HCT116 (cell line): ENCODE measurements around the gene PLEKHH2. TPM values are rescaled to one million over a fixed set of nuclear protein-coding genes. Genes with fewer than 3 reads are reported as not detected.

ENCODE experiments used
- ATAC-seq: fragments of 200-7000 bp; cut with Tn5 transposase; 2 replicates; pipeline ENCODE4 v1.9.1; 2020; ENCODE audit warnings: mild to moderate bottlenecking, moderate library complexity
- BruUV-seq: library from RNA; stranded (reverse); fragments of 400-500 nt; replicated peaks from 2 replicates; lab custom pipeline; 2021; lab: Mats Ljungman, UMichigan
- CTCF ChIA-PET: fragments of 300-600 bp; sonication (Branson Sonifier 250); formaldehyde crosslinking; loops from one replicate; lab custom pipeline; 2021; ENCODE audit warnings: antibody characterized with exemption; lab: Charles Lee
- POLR2A ChIA-PET: fragments of 300-600, 350-600 bp; sonication (Branson Sonifier 250); formaldehyde crosslinking; loops from one replicate; lab custom pipeline; 2021; ENCODE audit warnings: antibody characterized with exemption; lab: Charles Lee
- RAD21 ChIA-PET, 2 experiments: fragments of 300-600 bp; sonication (Branson Sonifier 250); formaldehyde crosslinking; loops; one replicate each; lab custom pipeline; 2023; ENCODE audit warnings: low total read pairs in 2 of 2; ENCODE audit not compliant: uncharacterized antibody in 2 of 2, unreplicated experiment in 2 of 2, low non-redundant PET in 1 of 2; lab: Charles Lee
- DNase-seq: peaks from one replicate; pipeline ENCODE4 v3.0.0-alpha.2; 2010; ENCODE audit warnings: low read depth, low spot score
- H2AFZ ChIP-seq: fragments of 200-600 bp; shearing (Covaris generic), sonication (generic); 2 replicates; pipeline ENCODE4 v1.6.1; 2017; ENCODE audit warnings: low read depth, mixed run types, mixed read lengths, antibody characterized with exemption, low read length; ENCODE audit not compliant: poor library complexity, severe bottlenecking
- H3K27ac ChIP-seq: 2 replicates; pipeline ENCODE4 v1.5.1; 2012; ENCODE audit warnings: low read depth, low read length
- H3K27me3 ChIP-seq: fragments of 200-600 bp; sonication (generic); 2 replicates; pipeline ENCODE4 v1.6.1; 2016; ENCODE audit warnings: mixed run types, low read length, mixed read lengths; ENCODE audit not compliant: insufficient read depth
- H3K36me3 ChIP-seq, 2 experiments: fragments of 200-500 bp in 1 of 2; fragments of 200-600 bp in 1 of 2; sonication (Bioruptor generic) in 1 of 2; sonication (generic) in 1 of 2; 2 replicates each; pipeline versions ENCODE4 v1.5.1 to v1.6.1; 2014 to 2016; ENCODE audit warnings: low read length in 2 of 2, inconsistent platforms in 1 of 2, mixed read lengths in 1 of 2, mixed run types in 1 of 2; ENCODE audit not compliant: insufficient read depth in 2 of 2, control insufficient read depth in 1 of 2
- H3K4me1 ChIP-seq, 2 experiments: fragments of 200-600 bp in 1 of 2; sonication (generic) in 1 of 2; 2 replicates each; pipeline versions ENCODE4 v1.5.1 to v1.6.1; 2012 to 2017; ENCODE audit warnings: low read length in 2 of 2, inconsistent platforms in 1 of 2, mild to moderate bottlenecking in 1 of 2, mixed read lengths in 1 of 2, mixed run types in 1 of 2, moderate library complexity in 1 of 2; ENCODE audit not compliant: insufficient read depth in 2 of 2, control insufficient read depth in 1 of 2
- H3K4me2 ChIP-seq: fragments of 200-600 bp; sonication (generic); 2 replicates; pipeline ENCODE4 v1.6.1; 2017; ENCODE audit warnings: mixed run types, low read length, mixed read lengths
- H3K4me3 ChIP-seq, 2 experiments: fragments of 200-600 bp in 1 of 2; sonication (generic) in 1 of 2; replicated peaks in 1 of 2; 2 replicates each; pipeline ENCODE4 v1.5.1; 2011 to 2016; ENCODE audit warnings: low read length in 2 of 2, control low read depth in 1 of 2, low read depth in 1 of 2, mild to moderate bottlenecking in 1 of 2, mixed read lengths in 1 of 2, mixed run types in 1 of 2
- H3K79me2 ChIP-seq: fragments of 200-600 bp; sonication (generic); 2 replicates; pipeline ENCODE4 v1.6.1; 2017; ENCODE audit warnings: mild to moderate bottlenecking, mixed run types, low read length, moderate library complexity, mixed read lengths; ENCODE audit not compliant: insufficient read depth
- H3K9ac ChIP-seq: fragments of 200-600 bp; sonication (generic); 2 replicates; pipeline ENCODE4 v1.6.1; 2016; ENCODE audit warnings: low read length, mixed read lengths
- H3K9me2 ChIP-seq: fragments of 200-600 bp; sonication (generic), shearing (Covaris generic); 2 replicates; pipeline ENCODE4 v1.6.1; 2017; ENCODE audit warnings: mixed run types, mild to moderate bottlenecking, moderate library complexity; ENCODE audit not compliant: insufficient read depth
- H3K9me3 ChIP-seq, 2 experiments: fragments of 200-500 bp in 1 of 2; fragments of 200-600 bp in 1 of 2; sonication (Bioruptor generic) in 1 of 2; sonication (generic) in 1 of 2; 2 replicates each; pipeline ENCODE4 v1.6.1; 2014 to 2017; ENCODE audit warnings: low read length in 2 of 2, mixed read lengths in 2 of 2, inconsistent platforms in 1 of 2, low read depth in 1 of 2, mild to moderate bottlenecking in 1 of 2, mixed run types in 1 of 2, moderate library complexity in 1 of 2; ENCODE audit not compliant: control insufficient read depth in 1 of 2, insufficient read depth in 1 of 2
- H4K20me1 ChIP-seq: fragments of 200-600 bp; sonication (generic), shearing (Covaris generic); 2 replicates; pipeline ENCODE4 v1.6.1; 2017; ENCODE audit warnings: mixed run types, mild to moderate bottlenecking, moderate library complexity; ENCODE audit not compliant: insufficient read depth
- CBX3 ChIP-seq: IDR thresholded peaks from 2 replicates; pipeline ENCODE4 v1.6.1; 2012; ENCODE audit warnings: low read depth
- CEBPB ChIP-seq: IDR thresholded peaks from 2 replicates; pipeline ENCODE4 v1.6.1; 2012; ENCODE audit warnings: low read depth
- EZH2 ChIP-seq: fragments of 200-600 bp; sonication (generic); IDR thresholded peaks from 2 replicates; pipeline ENCODE4 v1.6.1; 2017; ENCODE audit warnings: antibody characterized with exemption, mixed run types
- FOSL1 ChIP-seq: IDR thresholded peaks from 2 replicates; pipeline ENCODE4 v1.6.1; 2012; ENCODE audit warnings: low read depth
- POLR2AphosphoS5 ChIP-seq: IDR thresholded peaks from 2 replicates; pipeline ENCODE4 v1.6.1; 2011; ENCODE audit warnings: mild to moderate bottlenecking, low read depth, low read length, moderate library complexity
- RAD21 ChIP-seq: IDR thresholded peaks from 2 replicates; pipeline ENCODE4 v1.6.1; 2012; ENCODE audit warnings: low read depth, mild to moderate bottlenecking
- SIN3A ChIP-seq: IDR thresholded peaks from 2 replicates; pipeline ENCODE4 v1.6.1; 2012; ENCODE audit warnings: low read depth
- SP1 ChIP-seq: IDR thresholded peaks from 2 replicates; pipeline ENCODE4 v1.6.1; 2012; ENCODE audit warnings: low read depth
- SRF ChIP-seq: IDR thresholded peaks from 2 replicates; pipeline ENCODE4 v1.6.1; 2012; ENCODE audit warnings: low read depth
- YY1 ChIP-seq: IDR thresholded peaks from 2 replicates; pipeline ENCODE4 v1.6.1; 2011; ENCODE audit warnings: low read length, low read depth, moderate library complexity, mild to moderate bottlenecking; ENCODE audit not compliant: insufficient replicate concordance; ENCODE audit errors: extremely low read depth
- ZFX ChIP-seq: fragments of 450-650 bp; IDR thresholded peaks from 2 replicates; pipeline ENCODE4 v1.6.1; 2017
- ZNF274 ChIP-seq: fragments of 200-500 bp; sonication (Bioruptor generic); IDR thresholded peaks from 2 replicates; pipeline ENCODE4 v1.6.1; 2014; ENCODE audit warnings: mild to moderate bottlenecking, low read depth, low read length, inconsistent platforms
- intact Hi-C: fragments of 100-400 bp; cut with micrococcal nuclease; formaldehyde crosslinking; loops from 2 replicates; pipeline ENCODE4 v1.10.0; 2022
- total RNA-seq: library from RNA; stranded (reverse); gene quantifications from one replicate; pipeline ENCODE4 v1.2.1, GENCODE V29; 2021; ENCODE audit not compliant: unreplicated experiment
- TF ChIP-seq, protein P1 (sequence below): IDR thresholded peaks from 2 replicates; pipeline ENCODE4 v1.6.1; 2012
- TF ChIP-seq, protein P2 (sequence below), 3 experiments: fragments of 200-600 bp in 1 of 3; sonication (generic) in 1 of 3; IDR thresholded peaks in 2 of 3; conservative IDR thresholded peaks in 1 of 3; 2 replicates each; pipeline ENCODE4 v1.5.1; 2012 to 2017; ENCODE audit warnings: low read depth in 2 of 3, low read length in 2 of 3, antibody characterized with exemption in 1 of 3, borderline replicate concordance in 1 of 3, control low read depth in 1 of 3, mild to moderate bottlenecking in 1 of 3, mixed read lengths in 1 of 3, mixed run types in 1 of 3, moderate library complexity in 1 of 3; ENCODE audit not compliant: insufficient read depth in 1 of 3
- TF ChIP-seq, protein P3 (sequence below): IDR thresholded peaks from 2 replicates; pipeline ENCODE4 v1.6.1; 2012

The PLEKHH2 gene
- total RNA-seq, 1 experiment from 2014 or later: 7.8 TPM

DNA sequence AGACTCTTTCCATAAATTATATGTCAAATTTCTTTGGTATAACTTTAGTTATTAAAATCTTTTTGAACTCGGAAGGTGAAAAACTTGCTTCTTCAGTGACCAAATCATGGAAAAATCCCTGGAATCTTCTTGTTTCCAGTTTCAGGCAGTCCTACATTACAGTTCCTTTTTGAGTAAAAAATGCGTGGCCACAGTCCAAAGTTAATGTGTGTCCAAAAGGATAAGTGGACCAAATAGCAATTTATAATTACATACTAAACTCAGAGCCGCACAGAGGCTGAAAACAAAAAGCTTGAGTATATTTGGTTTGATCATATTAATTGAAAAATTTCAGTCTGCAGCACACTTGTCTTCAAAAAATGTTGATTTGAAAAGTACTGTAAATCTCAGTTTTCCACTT is 108.4 kb downstream of the PLEKHH2 start (continued):
- TF ChIP-seq ZNF274 (no peak), SRF (no peak), EZH2 (no peak), ZFX (no peak), FOSL1 (no peak), SIN3A (no peak), POLR2AphosphoS5 (no peak)
- TF ChIP-seq, protein P1, sequence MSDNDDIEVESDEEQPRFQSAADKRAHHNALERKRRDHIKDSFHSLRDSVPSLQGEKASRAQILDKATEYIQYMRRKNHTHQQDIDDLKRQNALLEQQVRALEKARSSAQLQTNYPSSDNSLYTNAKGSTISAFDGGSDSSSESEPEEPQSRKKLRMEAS: no peak

DNA sequence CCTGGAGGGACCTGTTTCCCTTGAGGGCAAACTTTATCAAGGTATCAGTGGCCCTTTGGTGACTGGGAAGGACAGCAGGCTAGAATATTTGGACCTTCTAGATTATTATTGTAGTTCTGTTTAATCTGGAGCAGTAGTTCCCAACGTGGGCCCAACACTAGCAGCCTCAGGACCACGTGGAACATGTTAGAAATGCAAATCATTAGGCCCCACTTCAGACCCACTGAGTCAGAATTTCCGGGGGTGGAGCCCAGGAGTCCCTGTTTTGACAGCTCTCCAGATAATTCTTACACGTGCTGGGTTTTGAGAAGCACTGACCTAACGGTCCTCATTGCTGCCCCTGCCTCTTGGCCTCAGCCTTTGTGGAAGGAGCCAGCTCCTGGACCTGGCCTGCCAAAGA is 111.3 kb downstream of the PLEKHH2 start:
- CTCF ChIA-PET: no interaction called here
- no peaks in the 10 kb centered on the region for H3K27me3 ChIP-seq
- H3K9ac ChIP-seq: no peak overlapping the region
- BruUV-seq: no TSS peak
- DNase-seq: no peak
- RAD21 ChIA-PET: no interaction called here
- no peaks in the 10 kb centered on the region for H3K9me3 ChIP-seq
- no peaks in the 10 kb centered on the region for H3K79me2 ChIP-seq
- no peak for ATAC-seq
- no peak overlapping the region for H2AFZ ChIP-seq
- no peak overlapping the region for H3K4me2 ChIP-seq
- no peak overlapping the region for H3K27ac ChIP-seq
- POLR2A ChIA-PET: no interaction called here
- TF ChIP-seq ZFX: no peak
- TF ChIP-seq SIN3A: no peak
- TF ChIP-seq FOSL1: no peak
- no peak for TF ChIP-seq SP1
- TF ChIP-seq, protein P2, sequence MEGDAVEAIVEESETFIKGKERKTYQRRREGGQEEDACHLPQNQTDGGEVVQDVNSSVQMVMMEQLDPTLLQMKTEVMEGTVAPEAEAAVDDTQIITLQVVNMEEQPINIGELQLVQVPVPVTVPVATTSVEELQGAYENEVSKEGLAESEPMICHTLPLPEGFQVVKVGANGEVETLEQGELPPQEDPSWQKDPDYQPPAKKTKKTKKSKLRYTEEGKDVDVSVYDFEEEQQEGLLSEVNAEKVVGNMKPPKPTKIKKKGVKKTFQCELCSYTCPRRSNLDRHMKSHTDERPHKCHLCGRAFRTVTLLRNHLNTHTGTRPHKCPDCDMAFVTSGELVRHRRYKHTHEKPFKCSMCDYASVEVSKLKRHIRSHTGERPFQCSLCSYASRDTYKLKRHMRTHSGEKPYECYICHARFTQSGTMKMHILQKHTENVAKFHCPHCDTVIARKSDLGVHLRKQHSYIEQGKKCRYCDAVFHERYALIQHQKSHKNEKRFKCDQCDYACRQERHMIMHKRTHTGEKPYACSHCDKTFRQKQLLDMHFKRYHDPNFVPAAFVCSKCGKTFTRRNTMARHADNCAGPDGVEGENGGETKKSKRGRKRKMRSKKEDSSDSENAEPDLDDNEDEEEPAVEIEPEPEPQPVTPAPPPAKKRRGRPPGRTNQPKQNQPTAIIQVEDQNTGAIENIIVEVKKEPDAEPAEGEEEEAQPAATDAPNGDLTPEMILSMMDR (IDR thresholded peaks at IDR 0.05 in 2 of 3, conservative IDR thresholded peaks at IDR 0.05 in 1 of 3; ENCODE audit: borderline replicate concordance in 1 of 3, insufficient read depth in 1 of 3, low read depth in 2 of 3, low read length in 2 of 3): no peak
- TF ChIP-seq, protein P1: no peak
- no peak for TF ChIP-seq CEBPB
- no peak for TF ChIP-seq SRF
- no peak for TF ChIP-seq CBX3
- TF ChIP-seq, protein P3, sequence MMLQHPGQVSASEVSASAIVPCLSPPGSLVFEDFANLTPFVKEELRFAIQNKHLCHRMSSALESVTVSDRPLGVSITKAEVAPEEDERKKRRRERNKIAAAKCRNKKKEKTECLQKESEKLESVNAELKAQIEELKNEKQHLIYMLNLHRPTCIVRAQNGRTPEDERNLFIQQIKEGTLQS: no peak
- TF ChIP-seq YY1: no peak
- no peak for TF ChIP-seq RAD21
- TF ChIP-seq EZH2: no peak
- TF ChIP-seq, all 23 proteins: peak for 0
- intact Hi-C loops: no loop called here
- Histone ChIP-seq H3K9me2 (no peaks in the 10 kb centered on the region), H3K4me1 (peaks cover 6 to 7% of the 10 kb centered on the region in 2 experiments; a peak in 1 of 4 replicates), H3K36me3 (no peaks in the 10 kb centered on the region), H3K4me3 (no peak overlapping the region), H4K20me1 (no peaks in the 10 kb centered on the region)
